GM23338 (cell line): ENCODE measurements around the gene ADGRV1.

Experiments
- CREB1 ChIP-seq: fragments of 250-450 bp; sonication (Bioruptor Pico); IDR thresholded peaks from 2 replicates; pipeline ENCODE4 v1.5.0; 2020; ENCODE audit warnings: low read depth, mild to moderate bottlenecking, moderate library complexity
- CTCF ChIP-seq, 2 experiments: fragments of 200-600 bp in 1 of 2; sonication (generic) in 1 of 2; conservative IDR thresholded peaks; 2 replicates each; pipeline versions ENCODE4 v1.5.1 to v1.6.1; 2016 to 2017; ENCODE audit warnings: antibody characterized with exemption in 2 of 2, low read depth in 2 of 2, mild to moderate bottlenecking in 2 of 2, moderate library complexity in 1 of 2
- ETS1 ChIP-seq: IDR thresholded peaks from 2 replicates; pipeline ENCODE4 v1.6.1; 2016; ENCODE audit warnings: antibody characterized with exemption
- EZH2 ChIP-seq: fragments of 200-600 bp; sonication (generic); IDR thresholded peaks from one replicate; pipeline ENCODE4 v1.8.0; 2017; ENCODE audit warnings: antibody characterized with exemption, mild to moderate bottlenecking, low read depth; ENCODE audit not compliant: unreplicated experiment
- EZH2phosphoT487 ChIP-seq: fragments of 200-600 bp; sonication (generic); IDR thresholded peaks from one replicate; pipeline ENCODE4 v1.8.1; 2018; ENCODE audit warnings: antibody characterized with exemption; ENCODE audit not compliant: unreplicated experiment
- JUNB ChIP-seq: IDR thresholded peaks from one replicate; pipeline ENCODE4 v1.6.1; 2016; ENCODE audit warnings: antibody characterized with exemption; ENCODE audit not compliant: unreplicated experiment
- NANOG ChIP-seq: IDR thresholded peaks from 2 replicates; pipeline ENCODE4 v1.6.1; 2016; ENCODE audit warnings: antibody characterized with exemption, borderline replicate concordance
- POLR2AphosphoS5 ChIP-seq: IDR thresholded peaks from 2 replicates; pipeline ENCODE4 v1.6.1; 2016; ENCODE audit warnings: antibody characterized with exemption, low read depth
- REST ChIP-seq: IDR thresholded peaks from one replicate; pipeline ENCODE4 v1.6.1; 2018; ENCODE audit warnings: antibody characterized with exemption; ENCODE audit not compliant: unreplicated experiment
- STAT1 ChIP-seq: IDR thresholded peaks from one replicate; pipeline ENCODE4 v1.6.1; 2016; ENCODE audit warnings: antibody characterized with exemption; ENCODE audit not compliant: unreplicated experiment
- ZNF331 ChIP-seq: fragments of 250-450 bp; sonication (Bioruptor Pico); IDR thresholded peaks from 2 replicates; pipeline ENCODE4 v1.5.0; 2020; ENCODE audit warnings: low read depth, mild to moderate bottlenecking, moderate library complexity
- TF ChIP-seq, protein P1 (sequence below): fragments of 250-450 bp; sonication (Bioruptor Pico); IDR thresholded peaks from 2 replicates; pipeline ENCODE4 v1.5.0; 2020; ENCODE audit warnings: mild to moderate bottlenecking, moderate library complexity

GRCh38 chr5:90866333-90866732 lies 307.7 kb downstream of the ADGRV1 start:
- TF ChIP-seq EZH2phosphoT487: no peak
- peak; percentile 55 to 65 for TF ChIP-seq CTCF (conservative IDR thresholded peaks at IDR 0.05; ENCODE audit: low read depth in 2 of 2)
- no peak for TF ChIP-seq JUNB
- TF ChIP-seq POLR2AphosphoS5: no peak
- no peak for TF ChIP-seq ZNF331 (CRISPR knock-in tag)
- no peak for TF ChIP-seq EZH2
- no peak for TF ChIP-seq REST
- TF ChIP-seq CREB1 (CRISPR knock-in tag): no peak
- TF ChIP-seq, protein P1, sequence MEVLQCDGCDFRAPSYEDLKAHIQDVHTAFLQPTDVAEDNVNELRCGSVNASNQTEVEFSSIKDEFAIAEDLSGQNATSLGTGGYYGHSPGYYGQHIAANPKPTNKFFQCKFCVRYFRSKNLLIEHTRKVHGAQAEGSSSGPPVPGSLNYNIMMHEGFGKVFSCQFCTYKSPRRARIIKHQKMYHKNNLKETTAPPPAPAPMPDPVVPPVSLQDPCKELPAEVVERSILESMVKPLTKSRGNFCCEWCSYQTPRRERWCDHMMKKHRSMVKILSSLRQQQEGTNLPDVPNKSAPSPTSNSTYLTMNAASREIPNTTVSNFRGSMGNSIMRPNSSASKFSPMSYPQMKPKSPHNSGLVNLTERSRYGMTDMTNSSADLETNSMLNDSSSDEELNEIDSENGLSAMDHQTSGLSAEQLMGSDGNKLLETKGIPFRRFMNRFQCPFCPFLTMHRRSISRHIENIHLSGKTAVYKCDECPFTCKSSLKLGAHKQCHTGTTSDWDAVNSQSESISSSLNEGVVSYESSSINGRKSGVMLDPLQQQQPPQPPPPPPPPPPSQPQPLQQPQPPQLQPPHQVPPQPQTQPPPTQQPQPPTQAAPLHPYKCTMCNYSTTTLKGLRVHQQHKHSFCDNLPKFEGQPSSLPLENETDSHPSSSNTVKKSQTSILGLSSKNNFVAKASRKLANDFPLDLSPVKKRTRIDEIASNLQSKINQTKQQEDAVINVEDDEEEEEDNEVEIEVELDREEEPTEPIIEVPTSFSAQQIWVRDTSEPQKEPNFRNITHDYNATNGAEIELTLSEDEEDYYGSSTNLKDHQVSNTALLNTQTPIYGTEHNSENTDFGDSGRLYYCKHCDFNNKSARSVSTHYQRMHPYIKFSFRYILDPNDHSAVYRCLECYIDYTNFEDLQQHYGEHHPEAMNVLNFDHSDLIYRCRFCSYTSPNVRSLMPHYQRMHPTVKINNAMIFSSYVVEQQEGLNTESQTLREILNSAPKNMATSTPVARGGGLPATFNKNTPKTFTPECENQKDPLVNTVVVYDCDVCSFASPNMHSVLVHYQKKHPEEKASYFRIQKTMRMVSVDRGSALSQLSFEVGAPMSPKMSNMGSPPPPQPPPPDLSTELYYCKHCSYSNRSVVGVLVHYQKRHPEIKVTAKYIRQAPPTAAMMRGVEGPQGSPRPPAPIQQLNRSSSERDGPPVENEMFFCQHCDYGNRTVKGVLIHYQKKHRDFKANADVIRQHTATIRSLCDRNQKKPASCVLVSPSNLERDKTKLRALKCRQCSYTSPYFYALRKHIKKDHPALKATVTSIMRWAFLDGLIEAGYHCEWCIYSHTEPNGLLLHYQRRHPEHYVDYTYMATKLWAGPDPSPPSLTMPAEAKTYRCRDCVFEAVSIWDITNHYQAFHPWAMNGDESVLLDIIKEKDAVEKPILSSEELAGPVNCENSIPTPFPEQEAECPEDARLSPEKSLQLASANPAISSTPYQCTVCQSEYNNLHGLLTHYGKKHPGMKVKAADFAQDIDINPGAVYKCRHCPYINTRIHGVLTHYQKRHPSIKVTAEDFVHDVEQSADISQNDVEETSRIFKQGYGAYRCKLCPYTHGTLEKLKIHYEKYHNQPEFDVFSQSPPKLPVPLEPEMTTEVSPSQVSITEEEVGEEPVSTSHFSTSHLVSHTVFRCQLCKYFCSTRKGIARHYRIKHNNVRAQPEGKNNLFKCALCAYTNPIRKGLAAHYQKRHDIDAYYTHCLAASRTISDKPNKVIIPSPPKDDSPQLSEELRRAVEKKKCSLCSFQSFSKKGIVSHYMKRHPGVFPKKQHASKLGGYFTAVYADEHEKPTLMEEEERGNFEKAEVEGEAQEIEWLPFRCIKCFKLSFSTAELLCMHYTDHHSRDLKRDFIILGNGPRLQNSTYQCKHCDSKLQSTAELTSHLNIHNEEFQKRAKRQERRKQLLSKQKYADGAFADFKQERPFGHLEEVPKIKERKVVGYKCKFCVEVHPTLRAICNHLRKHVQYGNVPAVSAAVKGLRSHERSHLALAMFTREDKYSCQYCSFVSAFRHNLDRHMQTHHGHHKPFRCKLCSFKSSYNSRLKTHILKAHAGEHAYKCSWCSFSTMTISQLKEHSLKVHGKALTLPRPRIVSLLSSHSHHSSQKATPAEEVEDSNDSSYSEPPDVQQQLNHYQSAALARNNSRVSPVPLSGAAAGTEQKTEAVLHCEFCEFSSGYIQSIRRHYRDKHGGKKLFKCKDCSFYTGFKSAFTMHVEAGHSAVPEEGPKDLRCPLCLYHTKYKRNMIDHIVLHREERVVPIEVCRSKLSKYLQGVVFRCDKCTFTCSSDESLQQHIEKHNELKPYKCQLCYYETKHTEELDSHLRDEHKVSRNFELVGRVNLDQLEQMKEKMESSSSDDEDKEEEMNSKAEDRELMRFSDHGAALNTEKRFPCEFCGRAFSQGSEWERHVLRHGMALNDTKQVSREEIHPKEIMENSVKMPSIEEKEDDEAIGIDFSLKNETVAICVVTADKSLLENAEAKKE (CRISPR knock-in tag): no peak
- TF ChIP-seq STAT1: no peak
- no peak for TF ChIP-seq NANOG
- TF ChIP-seq ETS1: no peak
